ENCODE results near the gene RSPO4. TPM values are rescaled to one million over a fixed set of nuclear protein-coding genes. Genes with fewer than 3 reads are reported as not detected.
"Not testable (repeated sequence)": the region's sequence is repeated elsewhere in the genome, so short reads cannot be mapped to it uniquely, and the experiment has no call there.

The RSPO4 gene
- not detected for total RNA-seq
- 0.08 to 0.93 reads per million in 2 donors for total RNA-seq

DNA sequence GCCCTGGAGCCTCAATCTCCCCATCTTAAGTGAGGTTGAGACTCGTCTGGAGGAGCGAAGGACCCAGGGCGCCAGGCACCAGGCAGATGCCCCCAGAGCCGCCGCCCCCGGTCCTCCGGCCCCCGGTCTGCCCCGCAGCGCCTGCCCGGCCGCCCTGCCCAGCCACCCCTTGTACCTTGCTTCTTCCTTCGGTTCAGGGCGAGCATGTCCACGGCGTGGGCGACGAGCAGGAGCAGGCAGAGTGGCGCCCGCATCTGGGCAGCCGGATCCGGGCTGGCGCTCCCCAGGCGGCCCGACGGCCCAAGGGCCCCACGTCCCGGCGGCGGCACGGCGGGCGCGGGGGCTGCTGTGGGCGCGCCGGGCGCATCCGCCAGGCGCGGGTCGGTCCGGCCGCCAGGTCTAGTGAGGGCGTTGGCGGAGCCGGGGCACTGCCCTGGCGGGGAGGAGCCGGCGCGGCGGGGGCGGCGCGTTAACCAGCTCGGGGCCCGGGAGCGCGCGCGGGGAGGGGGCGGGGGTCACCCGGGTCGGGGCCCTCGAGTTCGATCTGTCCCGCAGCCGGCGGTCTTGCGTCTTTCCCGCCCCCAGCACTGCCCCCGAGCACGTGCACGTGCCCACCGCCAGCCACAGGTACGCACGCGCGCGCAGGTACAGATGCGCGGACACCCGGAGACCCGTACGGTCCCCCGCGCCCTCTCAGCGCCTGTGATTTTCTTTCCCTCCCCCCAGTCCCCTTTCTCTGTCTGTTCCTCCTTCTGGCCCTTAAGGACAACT lies at the start of gene RSPO4:
TSS of gene RSPO4 (minus strand) at position 401 of the 771 bp plus-strand sequence. CDS start at position 254, 147 bp downstream.
- H3K9me3 ChIP-seq (ENCODE audit: control insufficient read depth, low read length, poor library complexity, severe bottlenecking) = no peaks in the 10 kb centered on the region
- Mint-ChIP-seq H3K27ac (peak within 1 kb of the TSS; percentile 14), H3K36me3 (ENCODE audit: low read depth) (peaks cover 10% of the 10 kb centered on the region), H3K4me3 (peak within 1 kb of the TSS; percentile 74), H3K4me1 (peaks cover 10% of the 10 kb centered on the region), H3K27me3 (peaks cover 72% of the 10 kb centered on the region)
- ATAC-seq (no peak), DNase-seq (no peak)

DNA sequence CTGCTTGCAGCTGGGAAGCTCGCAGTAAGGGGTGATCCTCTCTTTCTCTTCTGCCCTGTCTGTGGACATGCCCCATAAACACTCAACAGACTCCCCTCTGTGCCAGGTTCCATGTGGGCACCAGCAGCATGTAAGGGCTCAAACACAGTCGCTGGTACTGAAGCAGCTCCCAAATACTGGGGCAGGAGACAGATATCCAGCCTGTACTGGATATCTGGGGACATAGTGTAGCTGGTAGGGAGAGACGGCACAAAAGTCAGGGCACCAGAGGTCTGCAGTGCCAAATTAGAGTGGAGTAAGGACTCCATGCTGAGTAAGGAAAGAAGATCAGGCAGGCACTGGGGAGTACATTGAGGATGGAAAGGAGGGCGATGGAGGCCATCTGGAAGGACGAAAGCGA lies 48.3 kb upstream of the RSPO4 start:
- H3K27me3 Mint-ChIP-seq = peaks cover 6% of the 10 kb centered on the region
- no peak for DNase-seq
- H3K9me3 ChIP-seq (ENCODE audit: control insufficient read depth, low read length, poor library complexity, severe bottlenecking) = no peaks in the 10 kb centered on the region
- no peak overlapping the region for H3K4me3 Mint-ChIP-seq
- no peak overlapping the region for H3K27ac Mint-ChIP-seq
- H3K4me1 Mint-ChIP-seq = peaks cover 2% of the 10 kb centered on the region
- no peak for ATAC-seq
- no peaks in the 10 kb centered on the region for H3K36me3 Mint-ChIP-seq (ENCODE audit: low read depth)

DNA sequence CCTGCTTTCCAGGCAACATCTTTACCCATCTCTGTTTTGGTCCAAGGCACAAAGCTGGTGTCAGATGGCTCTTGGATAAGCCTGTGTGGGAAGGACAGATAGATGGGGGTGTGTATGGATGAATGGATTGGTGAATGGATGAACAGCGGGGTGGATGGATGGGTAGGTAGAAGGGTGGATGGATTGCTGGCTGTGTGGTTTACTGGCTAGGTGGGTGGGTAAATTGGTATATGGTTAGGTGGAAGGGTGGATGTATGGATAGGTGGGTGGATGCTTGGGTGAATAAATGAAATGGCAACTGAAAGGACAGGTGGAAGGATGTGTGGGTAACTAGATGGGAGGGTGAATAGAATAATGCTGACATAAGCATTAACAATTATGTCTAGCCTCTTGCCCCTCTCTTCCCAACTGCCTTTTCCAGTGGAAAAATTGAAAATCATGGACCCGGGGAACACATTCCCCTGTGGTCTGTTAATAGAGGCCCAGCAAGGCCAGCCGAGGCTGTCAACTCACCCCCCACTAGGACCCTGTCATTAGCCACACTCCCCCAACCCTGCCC lies 43.8 kb upstream of the RSPO4 start:
- peaks cover 13% of the 10 kb centered on the region for H3K27me3 Mint-ChIP-seq
- DNase-seq (no peak), ATAC-seq (no peak)
- no peaks in the 10 kb centered on the region for H3K4me1 Mint-ChIP-seq
- H3K36me3 Mint-ChIP-seq (ENCODE audit: low read depth) = peaks cover 2% of the 10 kb centered on the region
- no peak overlapping the region for H3K27ac Mint-ChIP-seq
- H3K9me3 ChIP-seq (ENCODE audit: control insufficient read depth, low read length, poor library complexity, severe bottlenecking) = no peaks in the 10 kb centered on the region
- H3K4me3 Mint-ChIP-seq = no peak overlapping the region

DNA sequence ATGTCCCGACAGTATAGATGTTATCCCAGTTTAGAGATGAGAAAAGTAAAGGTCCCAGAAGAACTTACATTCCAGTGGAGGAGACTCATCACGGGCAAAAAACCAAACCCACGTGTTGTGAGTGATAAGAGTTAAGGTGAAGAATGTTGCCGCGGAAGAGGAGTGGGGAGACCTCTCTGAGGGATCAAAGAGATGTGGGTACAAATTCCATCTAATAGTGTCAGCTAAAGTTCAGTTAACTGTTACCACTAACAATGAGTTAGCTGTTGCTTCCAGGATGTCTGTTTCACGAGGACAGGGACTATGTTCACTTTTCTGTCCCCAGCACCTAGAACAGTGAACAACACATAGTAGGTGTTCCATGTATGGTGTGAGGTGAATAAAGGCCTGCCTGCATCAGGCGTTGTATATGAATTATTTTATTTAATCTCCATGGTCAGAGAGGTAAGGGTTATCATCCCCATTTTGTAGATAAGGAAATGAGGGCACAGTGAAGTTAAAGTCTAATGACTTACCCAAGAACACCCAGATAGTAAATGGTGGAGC lies 39.8 kb upstream of the RSPO4 start:
- Mint-ChIP-seq H3K27me3 (peaks cover 7% of the 10 kb centered on the region), H3K4me3 (no peak overlapping the region), H3K36me3 (ENCODE audit: low read depth) (peaks cover 2% of the 10 kb centered on the region), H3K4me1 (no peaks in the 10 kb centered on the region), H3K27ac (no peak overlapping the region)
- ATAC-seq (no peak), DNase-seq (no peak)
- no peaks in the 10 kb centered on the region for H3K9me3 ChIP-seq (ENCODE audit: control insufficient read depth, low read length, poor library complexity, severe bottlenecking)

DNA sequence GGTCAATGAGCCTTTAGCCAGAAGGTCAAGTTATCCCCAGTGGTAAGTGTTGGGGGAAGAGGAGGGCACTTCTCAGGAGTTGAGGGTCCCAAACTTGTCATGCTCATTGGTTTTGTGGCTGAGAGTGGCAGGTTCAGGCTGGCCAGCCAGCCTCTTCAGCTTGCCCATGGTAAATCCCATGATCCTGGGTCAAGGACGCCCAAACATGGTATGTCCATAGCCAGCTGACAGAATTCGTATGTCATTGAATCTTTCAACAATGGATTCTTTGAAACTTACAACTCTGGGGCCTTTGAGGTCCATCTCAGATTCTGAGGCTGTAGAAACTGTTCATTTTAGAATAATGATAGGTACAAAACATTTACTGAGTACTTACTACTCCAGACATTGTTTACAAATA lies 36.1 kb upstream of the RSPO4 start:
- no peaks in the 10 kb centered on the region for H3K9me3 ChIP-seq (ENCODE audit: control insufficient read depth, low read length, poor library complexity, severe bottlenecking)
- ATAC-seq = no peak
- no peak overlapping the region for H3K4me3 Mint-ChIP-seq
- H3K36me3 Mint-ChIP-seq (ENCODE audit: low read depth) = no peaks in the 10 kb centered on the region
- no peak overlapping the region for H3K27ac Mint-ChIP-seq
- no peak for DNase-seq
- H3K4me1 Mint-ChIP-seq = no peaks in the 10 kb centered on the region
- H3K27me3 Mint-ChIP-seq = peaks cover 27% of the 10 kb centered on the region

DNA sequence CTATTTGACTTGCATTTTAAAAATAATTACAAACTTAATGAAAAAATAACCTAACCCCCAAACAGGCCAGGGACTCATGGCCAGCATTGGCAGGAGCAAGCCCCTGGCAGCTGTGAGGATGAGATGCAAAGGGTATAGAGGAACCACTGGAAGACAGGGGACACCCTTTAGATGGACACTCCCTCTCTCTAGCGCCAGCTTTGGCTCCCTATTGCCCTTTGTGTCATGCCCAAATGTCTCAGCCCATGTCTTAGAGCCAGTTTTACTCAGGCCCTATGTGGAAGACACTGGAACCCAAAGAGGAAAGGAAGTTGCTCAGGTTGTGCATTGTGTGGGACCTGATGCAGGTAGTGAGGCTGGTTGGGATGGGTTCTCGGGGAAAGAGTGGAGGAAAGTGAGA lies 34.9 kb upstream of the RSPO4 start:
- DNase-seq (no peak), ATAC-seq (no peak)
- H3K27me3 Mint-ChIP-seq = peaks cover 27% of the 10 kb centered on the region
- H3K27ac Mint-ChIP-seq = no peak overlapping the region
- H3K4me3 Mint-ChIP-seq = no peak overlapping the region
- H3K9me3 ChIP-seq (ENCODE audit: control insufficient read depth, low read length, poor library complexity, severe bottlenecking) = no peaks in the 10 kb centered on the region
- no peaks in the 10 kb centered on the region for H3K36me3 Mint-ChIP-seq (ENCODE audit: low read depth)
- no peaks in the 10 kb centered on the region for H3K4me1 Mint-ChIP-seq

DNA sequence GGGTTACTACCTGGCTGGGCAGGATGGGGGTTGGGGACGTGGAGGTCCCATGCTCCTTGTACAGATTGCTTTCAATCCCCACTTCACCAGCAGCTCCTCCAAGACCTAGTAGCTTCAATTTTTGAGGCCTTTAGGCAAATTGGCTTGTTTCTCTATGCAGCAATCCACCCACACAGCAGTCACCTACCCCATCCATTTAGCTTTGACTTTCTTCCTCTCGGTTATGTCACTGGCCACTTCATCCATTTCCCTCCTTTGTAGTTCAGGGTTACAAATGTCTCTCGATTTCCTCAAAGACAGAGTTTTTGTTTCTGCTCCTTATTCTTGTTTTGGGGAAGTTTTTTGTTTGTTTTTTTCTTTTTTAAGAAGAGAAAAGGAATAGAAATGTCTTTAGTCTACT lies 33.4 kb upstream of the RSPO4 start:
- H3K9me3 ChIP-seq (ENCODE audit: control insufficient read depth, low read length, poor library complexity, severe bottlenecking) = no peaks in the 10 kb centered on the region
- Mint-ChIP-seq H3K27ac (no peak overlapping the region), H3K27me3 (peaks cover 27% of the 10 kb centered on the region), H3K4me3 (no peak overlapping the region), H3K4me1 (no peaks in the 10 kb centered on the region), H3K36me3 (ENCODE audit: low read depth) (no peaks in the 10 kb centered on the region)
- DNase-seq (no peak), ATAC-seq (no peak)

DNA sequence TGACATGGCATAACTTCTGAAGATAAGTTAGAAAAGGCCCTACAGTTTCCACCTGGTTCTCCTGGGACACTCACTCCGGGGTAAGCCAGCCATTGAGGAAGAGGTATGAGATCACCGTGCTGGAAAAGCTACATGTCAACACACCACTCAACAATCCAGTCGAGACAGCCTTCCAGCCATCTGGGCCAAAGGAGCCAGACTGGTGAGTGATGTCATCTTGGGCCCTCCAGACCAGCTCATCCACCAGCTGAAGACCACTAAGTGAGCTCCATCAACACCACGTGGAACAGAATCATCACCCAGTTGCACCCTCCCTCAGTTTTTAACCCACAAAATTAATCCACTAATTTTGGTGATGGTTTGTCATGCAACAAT lies 32.3 kb upstream of the RSPO4 start:
- Mint-ChIP-seq H3K27ac (no peak overlapping the region), H3K27me3 (peaks cover 27% of the 10 kb centered on the region), H3K4me1 (no peaks in the 10 kb centered on the region), H3K4me3 (no peak overlapping the region), H3K36me3 (ENCODE audit: low read depth) (no peaks in the 10 kb centered on the region)
- ATAC-seq (no peak), DNase-seq (no peak)
- H3K9me3 ChIP-seq (ENCODE audit: control insufficient read depth, low read length, poor library complexity, severe bottlenecking) = no peaks in the 10 kb centered on the region

DNA sequence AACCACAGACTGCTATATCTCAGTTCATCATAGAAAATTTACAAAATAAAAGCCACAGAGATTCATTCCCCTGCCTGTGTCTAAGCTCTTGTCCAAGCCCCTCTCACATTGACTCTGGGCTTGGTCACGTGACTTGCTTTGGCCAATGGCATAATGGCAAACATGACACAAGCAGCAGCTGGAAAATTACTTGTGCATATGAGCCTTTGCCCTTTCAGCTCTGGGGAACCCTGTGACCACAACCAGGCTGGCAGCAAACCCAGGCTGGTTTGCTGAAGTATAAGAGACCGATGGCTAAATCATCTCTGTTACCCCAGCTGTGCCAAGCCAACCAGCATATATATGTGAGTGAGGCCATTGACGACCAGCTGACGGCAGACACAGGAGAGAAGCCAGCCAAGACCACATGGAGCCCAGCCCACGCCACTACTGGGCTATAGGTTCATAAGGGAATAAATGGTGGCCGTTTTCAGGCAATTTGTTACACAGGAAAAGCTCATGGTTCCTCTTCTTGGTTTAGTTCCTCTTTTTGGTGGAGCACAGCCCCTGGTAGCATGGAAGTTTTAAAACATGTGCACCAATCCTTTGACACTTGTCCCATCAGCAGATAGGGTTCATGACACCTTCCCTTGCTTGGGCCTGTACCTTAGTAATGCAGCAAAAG lies 31.8 kb upstream of the RSPO4 start:
- DNase-seq = no peak
- Mint-ChIP-seq H3K27ac (no peak overlapping the region), H3K4me1 (no peaks in the 10 kb centered on the region), H3K36me3 (ENCODE audit: low read depth) (no peaks in the 10 kb centered on the region), H3K27me3 (peaks cover 27% of the 10 kb centered on the region), H3K4me3 (no peak overlapping the region)
- H3K9me3 ChIP-seq (ENCODE audit: control insufficient read depth, low read length, poor library complexity, severe bottlenecking) = no peaks in the 10 kb centered on the region
- no peak for ATAC-seq

DNA sequence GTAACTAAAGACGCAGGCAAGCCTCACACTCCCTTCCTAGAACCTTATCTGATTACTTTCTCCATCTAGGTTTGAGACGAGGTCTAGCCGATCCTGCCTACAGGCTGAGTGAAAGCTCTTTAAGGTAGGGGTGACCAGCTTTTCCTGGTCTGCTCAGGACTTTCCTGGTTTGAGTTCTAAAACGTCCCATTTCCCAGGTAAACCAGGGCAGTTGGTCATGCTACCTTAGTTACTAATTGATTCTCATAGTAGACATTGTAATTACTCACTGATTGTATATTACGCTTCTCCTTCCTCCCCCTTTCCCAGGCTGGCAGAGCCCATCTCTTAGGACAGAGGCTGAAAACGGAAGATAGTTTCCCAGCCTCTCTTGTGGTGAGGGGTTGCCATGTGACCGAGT lies 27.9 kb upstream of the RSPO4 start:
- ATAC-seq (no peak), DNase-seq (no peak)
- H3K4me3 Mint-ChIP-seq = no peak overlapping the region
- no peaks in the 10 kb centered on the region for H3K9me3 ChIP-seq (ENCODE audit: control insufficient read depth, low read length, poor library complexity, severe bottlenecking)
- no peak overlapping the region for H3K27ac Mint-ChIP-seq
- peaks cover 25% of the 10 kb centered on the region for H3K27me3 Mint-ChIP-seq
- H3K36me3 Mint-ChIP-seq (ENCODE audit: low read depth) = peaks cover 3% of the 10 kb centered on the region
- no peaks in the 10 kb centered on the region for H3K4me1 Mint-ChIP-seq

DNA sequence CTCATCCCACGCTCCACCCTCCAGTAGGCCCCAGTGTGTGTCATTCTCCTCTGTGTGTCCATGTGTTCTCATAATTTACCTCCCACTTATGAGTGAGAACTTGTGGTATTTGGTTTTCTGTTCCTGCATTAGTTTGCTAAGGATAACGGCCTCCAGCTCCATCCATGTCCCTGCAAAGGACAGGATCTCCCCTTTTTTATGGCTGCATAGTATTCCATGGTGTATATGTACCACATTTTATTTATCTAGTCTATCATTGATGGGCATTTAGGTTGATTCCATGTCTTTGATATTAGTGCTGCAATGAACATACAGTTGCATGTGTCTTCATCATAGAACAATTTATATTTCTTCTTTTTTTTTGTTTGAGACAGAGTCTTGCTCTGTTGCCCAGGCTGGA lies 24.1 kb upstream of the RSPO4 start:
- H3K4me1 Mint-ChIP-seq, ATAC-seq: not testable (repeated sequence)

DNA sequence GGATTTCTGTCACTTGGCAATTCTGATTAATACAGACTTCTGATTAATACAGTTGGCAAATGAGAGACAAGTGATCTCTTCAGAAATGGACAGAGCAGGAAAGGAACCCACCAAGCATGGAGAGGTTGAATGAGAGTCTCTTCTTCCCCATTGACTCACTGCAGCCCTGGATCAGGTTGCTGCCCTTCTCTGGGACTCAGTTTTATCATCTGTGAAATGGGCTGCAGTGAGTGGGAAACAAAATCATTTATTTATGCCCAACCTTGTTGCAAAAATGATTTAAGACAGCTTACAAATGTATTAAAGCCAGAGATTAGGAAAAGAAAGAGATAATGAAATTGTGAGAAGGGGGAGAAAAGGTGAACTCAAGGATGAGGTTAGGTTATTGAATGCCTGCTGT lies 20.8 kb upstream of the RSPO4 start:
- no peaks in the 10 kb centered on the region for H3K4me1 Mint-ChIP-seq
- DNase-seq (no peak), ATAC-seq (no peak)
- H3K4me3 Mint-ChIP-seq = no peak overlapping the region
- no peaks in the 10 kb centered on the region for H3K9me3 ChIP-seq (ENCODE audit: control insufficient read depth, low read length, poor library complexity, severe bottlenecking)
- no peak overlapping the region for H3K27ac Mint-ChIP-seq
- H3K27me3 Mint-ChIP-seq = peaks cover 34% of the 10 kb centered on the region
- peaks cover 5% of the 10 kb centered on the region for H3K36me3 Mint-ChIP-seq (ENCODE audit: low read depth)

More for the DNA sequence above, 24.1 kb upstream of the RSPO4 start:
- not testable (repeated sequence) for H3K4me3 Mint-ChIP-seq; H3K9me3 ChIP-seq (ENCODE audit: control insufficient read depth, low read length, poor library complexity, severe bottlenecking); H3K27ac Mint-ChIP-seq; DNase-seq; H3K36me3 Mint-ChIP-seq (ENCODE audit: low read depth)
- peaks cover 41% of the 10 kb centered on the region for H3K27me3 Mint-ChIP-seq

DNA sequence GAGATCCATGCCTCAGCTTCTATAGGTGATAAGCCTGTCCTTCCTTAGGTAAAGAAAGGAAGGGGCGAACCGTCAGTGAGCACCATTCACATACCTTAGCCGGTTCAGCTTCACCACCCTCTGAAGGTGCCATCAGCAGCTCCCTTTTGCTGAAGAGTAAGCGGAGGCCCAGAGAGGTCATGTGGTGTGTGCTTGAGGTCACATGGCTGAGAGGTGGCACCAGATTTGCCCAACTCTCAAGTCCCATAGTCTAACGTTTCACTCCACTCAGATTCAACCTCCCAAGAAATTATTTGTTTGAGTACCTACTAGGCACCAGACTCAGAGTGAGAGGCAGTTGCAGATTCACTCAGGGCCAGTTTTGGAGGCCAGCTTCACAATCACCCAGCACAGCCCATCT lies 18.5 kb upstream of the RSPO4 start:
- DNase-seq (no peak), ATAC-seq (no peak)
- Mint-ChIP-seq H3K27ac (no peak overlapping the region), H3K4me3 (no peak overlapping the region), H3K27me3 (peaks cover 33% of the 10 kb centered on the region), H3K4me1 (no peaks in the 10 kb centered on the region), H3K36me3 (ENCODE audit: low read depth) (peaks cover 3% of the 10 kb centered on the region)
- H3K9me3 ChIP-seq (ENCODE audit: control insufficient read depth, low read length, poor library complexity, severe bottlenecking) = no peaks in the 10 kb centered on the region
